ENCODE results near the gene CTXND2. TPM values are rescaled to one million over a fixed set of nuclear protein-coding genes. Genes with fewer than 3 reads are reported as not detected.

The CTXND2 gene
- total and polyA plus RNA-seq, 9 of the 15 experiments (the other 6 are each of a cell fraction or from before 2014, with no cell fraction given) = not detected

DNA sequence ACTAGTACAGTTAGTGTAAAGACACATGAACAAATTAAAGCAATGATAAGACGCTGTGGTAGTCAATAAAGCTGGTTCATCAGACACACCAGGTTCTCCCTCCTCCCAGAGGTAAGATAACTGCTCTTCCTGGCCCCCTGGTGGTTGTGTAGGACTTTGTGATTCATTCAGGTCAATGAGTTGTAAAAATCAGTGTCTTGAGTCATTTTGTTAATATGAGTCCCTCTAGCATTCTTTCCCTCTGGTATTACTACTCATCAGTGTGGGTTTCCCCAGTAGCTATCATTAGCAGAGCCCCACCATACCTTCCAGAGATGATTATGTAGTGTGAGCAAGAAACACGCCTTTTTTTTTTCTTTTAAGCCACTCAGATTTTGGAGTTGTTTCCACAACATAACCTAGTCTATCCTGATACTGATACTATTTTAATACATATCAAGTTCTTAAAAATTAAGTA is 35.6 kb downstream of the CTXND2 start:
- Histone ChIP-seq H3K9me3 (replicated peaks; ENCODE audit: control insufficient read depth, insufficient read depth, low read depth, low read length) (no peaks in the 10 kb centered on the region; the same call in 1 of the 2 replicates), H3K27ac (ENCODE audit: extremely low read depth, low read depth, low read length) (no peak overlapping the region), H3K4me1 (replicated peaks in 1 of 2; ENCODE audit: control insufficient read depth in 2 of 2, insufficient read depth in 2 of 2, low read length in 2 of 2) (peaks cover 3 to 9% of the 10 kb centered on the region in 2 experiments; a peak in 2 of 5 replicates), H3K27me3 (ENCODE audit: control insufficient read depth in 2 of 2, insufficient read depth in 2 of 2, low read length in 2 of 2) (no peaks in the 10 kb centered on the region), H4K20me1 (replicated peaks; ENCODE audit: control insufficient read depth, insufficient read depth, low read length) (no peaks in the 10 kb centered on the region), H3K79me2 (ENCODE audit: control insufficient read depth, insufficient read depth, low read length) (peaks cover 13% of the 10 kb centered on the region), H2AFZ (ENCODE audit: low read depth, low read length) (peak overlapping the region; percentile 78), H3K9me1 (ENCODE audit: control insufficient read depth, insufficient read depth, low read length) (no peaks in the 10 kb centered on the region), H3K36me3 (ENCODE audit: control insufficient read depth, insufficient read depth, low read length) (peaks cover 3% of the 10 kb centered on the region), H3K4me2 (ENCODE audit: insufficient read depth, low read length) (no peak overlapping the region), H3K4me3 (no peak overlapping the region), H3K9ac (ENCODE audit: insufficient read depth in 1 of 2, low read depth in 2 of 2, low read length in 2 of 2) (no peak overlapping the region)
- FAIRE-seq (peak; percentile 95), DNase-seq (ENCODE audit: extremely low read depth in 1 of 4, low spot score in 3 of 4) (peak; percentile 69 to 85 (median 72)), ATAC-seq (peak; percentile 75)
- 35% methylated on average over 2 of the region's 2 CpGs for WGBS (ENCODE audit: insufficient coverage, low coverage, missing lambda C conversion rate)
- CTCF ChIA-PET (ENCODE audit: low intra/inter-chr PET ratio) = interaction anchor here (0.5 to 0.7 kb wide), 4 partner anchors 9 to 93 kb away, joined by 3 to 5 read pairs (median 4); no protein-coding TSS in a partner anchor
- POLR2A ChIA-PET = interaction anchor here (0.6 to 1.9 kb wide), 6 partner anchors 9 to 361 kb away, joined by 3 to 7 read pairs (median 4); no protein-coding TSS in a partner anchor
- intact Hi-C loops (cut with micrococcal nuclease) = loop anchor here (5.0 to 10.0 kb wide), 3 partner anchors 45 to 298 kb away; partner anchors contain the start of genes ARNT and ENSA
- BruUV-seq (replicated peaks) = no TSS peak
- in situ Hi-C loops (cut with MboI) = no loop called here
- TF ChIP-seq ZNF445 (CRISPR knock-in tag; IDR thresholded peaks at IDR 0.05; ENCODE audit: low read depth) (no peak), ZNF263 (CRISPR knock-in tag; IDR thresholded peaks at IDR 0.05; ENCODE audit: borderline replicate concordance) (peak; percentile 84; the same call in 1 of the 2 replicates), SMC3 (conservative IDR thresholded peaks at IDR 0.05; ENCODE audit: insufficient read depth, low read depth, low read length) (peak; percentile 62), DPF2 (IDR thresholded peaks at IDR 0.05) (peak; percentile 41; the same call in 1 of the 2 replicates), KLF16 (IDR thresholded peaks at IDR 0.05) (0 out of 2 replicates have a peak, but pooled peaks have one; percentile 22), PHF21A (IDR thresholded peaks at IDR 0.05; ENCODE audit: borderline replicate concordance, low read depth) (peak; percentile 76; the same call in 1 of the 2 replicates), JUND (IDR thresholded peaks at IDR 0.05; ENCODE audit: borderline replicate concordance, low read depth, low read length) (peak; percentile 66; the same call in 1 of the 2 replicates), JUND (tag; IDR thresholded peaks at IDR 0.05; ENCODE audit: borderline replicate concordance, low read depth, low read length) (peak; percentile 52; the same call in 1 of the 3 replicates), CTBP1 (IDR thresholded peaks at IDR 0.05; ENCODE audit: borderline replicate concordance) (0 out of 2 replicates have a peak, but pooled peaks have one; percentile 14), ILF3 (IDR thresholded peaks at IDR 0.05; ENCODE audit: borderline replicate concordance) (no peak), FOSL1 (tag; conservative IDR thresholded peaks at IDR 0.05) (peak; percentile 67)
- TF ChIP-seq, protein P1, sequence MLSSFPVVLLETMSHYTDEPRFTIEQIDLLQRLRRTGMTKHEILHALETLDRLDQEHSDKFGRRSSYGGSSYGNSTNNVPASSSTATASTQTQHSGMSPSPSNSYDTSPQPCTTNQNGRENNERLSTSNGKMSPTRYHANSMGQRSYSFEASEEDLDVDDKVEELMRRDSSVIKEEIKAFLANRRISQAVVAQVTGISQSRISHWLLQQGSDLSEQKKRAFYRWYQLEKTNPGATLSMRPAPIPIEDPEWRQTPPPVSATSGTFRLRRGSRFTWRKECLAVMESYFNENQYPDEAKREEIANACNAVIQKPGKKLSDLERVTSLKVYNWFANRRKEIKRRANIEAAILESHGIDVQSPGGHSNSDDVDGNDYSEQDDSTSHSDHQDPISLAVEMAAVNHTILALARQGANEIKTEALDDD (IDR thresholded peaks at IDR 0.05) = 0 out of 2 replicates have a peak, but pooled peaks have one; percentile 31
- TF ChIP-seq, protein P2, sequence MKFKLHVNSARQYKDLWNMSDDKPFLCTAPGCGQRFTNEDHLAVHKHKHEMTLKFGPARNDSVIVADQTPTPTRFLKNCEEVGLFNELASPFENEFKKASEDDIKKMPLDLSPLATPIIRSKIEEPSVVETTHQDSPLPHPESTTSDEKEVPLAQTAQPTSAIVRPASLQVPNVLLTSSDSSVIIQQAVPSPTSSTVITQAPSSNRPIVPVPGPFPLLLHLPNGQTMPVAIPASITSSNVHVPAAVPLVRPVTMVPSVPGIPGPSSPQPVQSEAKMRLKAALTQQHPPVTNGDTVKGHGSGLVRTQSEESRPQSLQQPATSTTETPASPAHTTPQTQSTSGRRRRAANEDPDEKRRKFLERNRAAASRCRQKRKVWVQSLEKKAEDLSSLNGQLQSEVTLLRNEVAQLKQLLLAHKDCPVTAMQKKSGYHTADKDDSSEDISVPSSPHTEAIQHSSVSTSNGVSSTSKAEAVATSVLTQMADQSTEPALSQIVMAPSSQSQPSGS (CRISPR knock-in tag; IDR thresholded peaks at IDR 0.05) = no peak
- TF ChIP-seq, protein P3, sequence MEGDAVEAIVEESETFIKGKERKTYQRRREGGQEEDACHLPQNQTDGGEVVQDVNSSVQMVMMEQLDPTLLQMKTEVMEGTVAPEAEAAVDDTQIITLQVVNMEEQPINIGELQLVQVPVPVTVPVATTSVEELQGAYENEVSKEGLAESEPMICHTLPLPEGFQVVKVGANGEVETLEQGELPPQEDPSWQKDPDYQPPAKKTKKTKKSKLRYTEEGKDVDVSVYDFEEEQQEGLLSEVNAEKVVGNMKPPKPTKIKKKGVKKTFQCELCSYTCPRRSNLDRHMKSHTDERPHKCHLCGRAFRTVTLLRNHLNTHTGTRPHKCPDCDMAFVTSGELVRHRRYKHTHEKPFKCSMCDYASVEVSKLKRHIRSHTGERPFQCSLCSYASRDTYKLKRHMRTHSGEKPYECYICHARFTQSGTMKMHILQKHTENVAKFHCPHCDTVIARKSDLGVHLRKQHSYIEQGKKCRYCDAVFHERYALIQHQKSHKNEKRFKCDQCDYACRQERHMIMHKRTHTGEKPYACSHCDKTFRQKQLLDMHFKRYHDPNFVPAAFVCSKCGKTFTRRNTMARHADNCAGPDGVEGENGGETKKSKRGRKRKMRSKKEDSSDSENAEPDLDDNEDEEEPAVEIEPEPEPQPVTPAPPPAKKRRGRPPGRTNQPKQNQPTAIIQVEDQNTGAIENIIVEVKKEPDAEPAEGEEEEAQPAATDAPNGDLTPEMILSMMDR (IDR thresholded peaks at IDR 0.05 in 2 of 3, conservative IDR thresholded peaks at IDR 0.05 in 1 of 3; ENCODE audit: insufficient read depth in 2 of 3, low read depth in 1 of 3, low read length in 3 of 3) = peak; percentile 73 to 86 (median 83)
- TF ChIP-seq, protein P4, sequence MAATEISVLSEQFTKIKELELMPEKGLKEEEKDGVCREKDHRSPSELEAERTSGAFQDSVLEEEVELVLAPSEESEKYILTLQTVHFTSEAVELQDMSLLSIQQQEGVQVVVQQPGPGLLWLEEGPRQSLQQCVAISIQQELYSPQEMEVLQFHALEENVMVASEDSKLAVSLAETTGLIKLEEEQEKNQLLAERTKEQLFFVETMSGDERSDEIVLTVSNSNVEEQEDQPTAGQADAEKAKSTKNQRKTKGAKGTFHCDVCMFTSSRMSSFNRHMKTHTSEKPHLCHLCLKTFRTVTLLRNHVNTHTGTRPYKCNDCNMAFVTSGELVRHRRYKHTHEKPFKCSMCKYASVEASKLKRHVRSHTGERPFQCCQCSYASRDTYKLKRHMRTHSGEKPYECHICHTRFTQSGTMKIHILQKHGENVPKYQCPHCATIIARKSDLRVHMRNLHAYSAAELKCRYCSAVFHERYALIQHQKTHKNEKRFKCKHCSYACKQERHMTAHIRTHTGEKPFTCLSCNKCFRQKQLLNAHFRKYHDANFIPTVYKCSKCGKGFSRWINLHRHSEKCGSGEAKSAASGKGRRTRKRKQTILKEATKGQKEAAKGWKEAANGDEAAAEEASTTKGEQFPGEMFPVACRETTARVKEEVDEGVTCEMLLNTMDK (IDR thresholded peaks at IDR 0.05; ENCODE audit: borderline replicate concordance, insufficient read depth, low read depth, low read length, poor library complexity, severe bottlenecking) = peak; percentile 57
